GM10248 (cell line): ENCODE data around the gene HERC4.

Experiments used
- CTCF ChIA-PET: fragments of 300-600 bp; sonication (Branson Sonifier 250); formaldehyde crosslinking; extraction: SDS; loops from one replicate; lab custom pipeline; 2021; ENCODE audit warnings: antibody characterized with exemption; lab: Yijun Ruan, JAX
- POLR2A ChIA-PET: fragments of 350-650 bp; sonication (Branson Sonifier 250); formaldehyde crosslinking; extraction: SDS; loops from one replicate; lab custom pipeline; 2020; ENCODE audit warnings: antibody characterized with exemption; lab: Yijun Ruan, JAX
- DNase-seq: peaks from one replicate; pipeline ENCODE4 v3.0.0; 2012; ENCODE audit errors: extremely low spot score
- TF ChIP-seq, protein P1 (sequence below): IDR thresholded peaks from 2 replicates; pipeline ENCODE4 v1.5.1; 2012; ENCODE audit warnings: mild to moderate bottlenecking, low read depth; ENCODE audit errors: extremely low read depth, missing control alignments, control extremely low read depth

Gene HERC4

DNA sequence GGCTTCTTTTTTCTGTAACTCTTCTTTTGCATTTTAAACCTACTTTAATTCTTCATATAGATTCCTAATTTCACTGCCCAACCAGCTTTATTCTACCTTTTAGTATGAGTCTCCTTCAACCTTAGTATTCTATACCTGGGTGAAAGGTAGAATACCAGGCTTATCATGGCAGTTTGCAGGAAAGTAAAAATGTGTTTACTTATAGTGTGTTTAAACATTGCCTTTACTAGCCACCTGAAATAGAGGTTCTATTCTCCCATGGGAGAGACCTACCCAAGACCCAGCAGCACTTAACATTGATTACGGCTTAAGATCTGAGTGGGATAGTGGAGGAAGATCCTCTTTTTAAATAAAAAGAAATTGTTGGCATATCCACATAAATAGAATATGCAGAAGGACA lies 32.6 kb upstream of the HERC4 start:
- CTCF ChIA-PET, result interaction anchor here (1.1 kb wide), 1 partner anchor 45 kb away, joined by 4 read pairs; no protein-coding TSS in a partner anchor
- TF ChIP-seq, protein P1, sequence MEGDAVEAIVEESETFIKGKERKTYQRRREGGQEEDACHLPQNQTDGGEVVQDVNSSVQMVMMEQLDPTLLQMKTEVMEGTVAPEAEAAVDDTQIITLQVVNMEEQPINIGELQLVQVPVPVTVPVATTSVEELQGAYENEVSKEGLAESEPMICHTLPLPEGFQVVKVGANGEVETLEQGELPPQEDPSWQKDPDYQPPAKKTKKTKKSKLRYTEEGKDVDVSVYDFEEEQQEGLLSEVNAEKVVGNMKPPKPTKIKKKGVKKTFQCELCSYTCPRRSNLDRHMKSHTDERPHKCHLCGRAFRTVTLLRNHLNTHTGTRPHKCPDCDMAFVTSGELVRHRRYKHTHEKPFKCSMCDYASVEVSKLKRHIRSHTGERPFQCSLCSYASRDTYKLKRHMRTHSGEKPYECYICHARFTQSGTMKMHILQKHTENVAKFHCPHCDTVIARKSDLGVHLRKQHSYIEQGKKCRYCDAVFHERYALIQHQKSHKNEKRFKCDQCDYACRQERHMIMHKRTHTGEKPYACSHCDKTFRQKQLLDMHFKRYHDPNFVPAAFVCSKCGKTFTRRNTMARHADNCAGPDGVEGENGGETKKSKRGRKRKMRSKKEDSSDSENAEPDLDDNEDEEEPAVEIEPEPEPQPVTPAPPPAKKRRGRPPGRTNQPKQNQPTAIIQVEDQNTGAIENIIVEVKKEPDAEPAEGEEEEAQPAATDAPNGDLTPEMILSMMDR, result no peak
- DNase-seq, result no peak
- POLR2A ChIA-PET, result no interaction called here

DNA sequence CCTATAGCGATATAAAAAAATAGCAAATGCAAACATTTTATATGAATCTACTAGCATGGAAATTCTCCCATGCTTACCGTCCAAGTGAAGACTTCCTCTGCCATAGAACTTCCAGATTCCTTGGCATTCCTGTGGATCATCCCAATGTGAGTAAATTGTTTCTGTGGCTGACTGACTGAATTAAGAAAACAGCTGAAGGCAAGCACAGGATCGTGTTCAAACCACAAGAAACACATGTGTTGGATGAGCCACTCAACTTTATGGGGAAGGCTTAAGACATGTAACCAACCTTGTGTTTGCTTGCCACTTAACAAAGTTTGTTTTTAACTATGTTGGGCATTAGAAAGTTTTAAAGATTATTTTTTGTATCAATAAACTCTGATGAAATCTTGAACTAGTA lies 31.6 kb upstream of the HERC4 start:
- CTCF ChIA-PET, result interaction anchor here (1.1 kb wide), 1 partner anchor 46 kb away, joined by 4 read pairs; no protein-coding TSS in a partner anchor
- POLR2A ChIA-PET, result no interaction called here
- DNase-seq, result no peak
- TF ChIP-seq, protein P1, result no peak

DNA sequence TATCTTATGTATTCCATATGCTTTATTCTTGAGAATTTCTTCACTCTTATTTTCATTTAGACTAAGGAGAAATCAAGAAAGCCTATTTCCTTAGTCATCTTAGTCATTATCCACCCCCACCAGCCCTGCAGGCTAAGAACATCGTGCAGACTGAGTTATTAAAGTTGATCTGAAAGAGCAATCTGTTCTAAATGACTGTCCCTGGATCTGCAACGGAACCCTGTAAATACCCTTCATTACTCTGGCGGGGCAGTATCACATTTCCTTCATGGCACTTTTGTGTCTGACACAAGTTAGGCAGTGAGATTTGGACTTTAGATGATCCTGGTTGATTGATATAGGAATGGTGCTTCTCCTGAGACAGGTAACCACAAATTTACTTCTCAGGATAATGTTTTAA lies 30.7 kb upstream of the HERC4 start:
- ChIA-PET CTCF (interaction anchor here (0.9 kb wide), 1 partner anchor 51 kb away, joined by 3 read pairs; no protein-coding TSS in a partner anchor), POLR2A (no interaction called here)
- TF ChIP-seq, protein P1, result no peak
- DNase-seq, result no peak

DNA sequence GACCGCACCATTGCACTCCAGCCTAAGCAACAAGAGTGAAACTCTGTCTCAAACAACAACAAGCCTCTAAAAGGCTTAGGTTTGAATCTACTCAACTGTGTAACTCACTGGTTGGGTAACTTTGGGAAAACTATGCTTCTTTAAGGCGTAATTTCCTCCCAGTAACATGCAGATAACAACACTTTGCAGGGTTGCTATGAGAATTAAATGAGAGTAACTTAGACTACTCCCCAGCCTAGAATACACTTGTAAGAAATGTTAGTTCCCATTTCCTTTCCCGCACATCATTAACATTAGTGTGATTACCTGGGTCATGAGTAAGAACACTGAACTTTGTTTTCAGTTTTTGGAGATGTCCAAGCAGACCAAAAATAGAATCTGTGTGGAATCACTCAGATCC lies 28.8 kb upstream of the HERC4 start:
- CTCF ChIA-PET, result no interaction called here
- POLR2A ChIA-PET, result no interaction called here
- no peak for DNase-seq
- TF ChIP-seq, protein P1, result no peak

DNA sequence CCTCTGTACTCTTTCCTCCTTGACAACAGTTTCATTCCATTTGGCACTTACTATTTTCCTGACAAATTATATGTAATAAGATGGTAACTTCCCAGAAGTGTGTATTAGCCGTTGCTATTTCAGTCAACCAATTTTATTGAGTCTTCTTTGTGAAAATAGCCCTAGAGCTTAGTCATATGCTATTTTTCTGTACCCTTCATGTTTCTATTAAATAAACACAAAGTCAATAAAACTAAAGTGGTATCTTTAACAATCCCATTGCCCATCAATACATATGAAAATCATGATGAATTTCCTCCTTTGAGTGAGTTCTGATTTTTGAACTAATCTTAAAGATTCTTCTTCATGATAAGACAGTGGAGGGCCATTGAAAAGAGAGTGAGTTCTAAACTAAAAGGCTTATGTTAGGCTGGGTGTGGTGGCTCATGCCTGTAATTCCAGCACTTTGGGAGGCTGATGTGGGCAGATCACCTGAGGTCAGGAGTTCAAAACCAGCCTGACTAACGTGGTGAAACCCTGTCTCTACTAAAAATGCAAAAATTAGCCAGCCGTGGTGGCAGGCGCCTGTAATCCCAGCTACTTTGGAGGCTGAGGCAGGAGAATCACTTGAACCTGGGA lies 28.3 kb upstream of the HERC4 start:
- no peak for DNase-seq
- ChIA-PET POLR2A (no interaction called here), CTCF (no interaction called here)
- TF ChIP-seq, protein P1, result no peak

DNA sequence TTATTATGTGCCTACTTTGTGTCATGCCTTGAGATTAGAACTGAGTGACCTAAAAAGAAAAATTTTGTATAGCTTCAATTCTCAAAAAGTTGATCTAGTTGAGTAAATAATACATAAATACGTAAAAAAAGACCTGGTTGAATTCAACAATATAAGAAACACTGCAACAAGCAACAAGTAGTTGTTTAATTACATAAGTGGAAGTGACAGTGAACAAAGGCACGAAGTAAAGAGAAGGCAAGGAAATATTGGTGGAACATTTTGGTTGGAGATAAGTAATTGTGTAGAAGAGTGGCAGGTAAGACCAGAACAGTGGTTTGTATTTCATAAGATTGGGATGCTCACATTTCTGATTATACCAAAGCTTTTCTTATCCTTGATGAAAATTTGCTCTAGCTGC lies 26.0 kb upstream of the HERC4 start:
- CTCF ChIA-PET, result interaction anchor here (0.8 to 1.4 kb wide), 5 partner anchors 8 to 55 kb away, joined by 3 to 4 read pairs (median 3); partner anchors contain the start of gene MYPN
- TF ChIP-seq, protein P1, result no peak
- POLR2A ChIA-PET, result no interaction called here
- no peak for DNase-seq
